Psoas muscle (tissue), 8 donors: Measurements from ENCODE around the gene TIRAP. TPM values are rescaled to one million over a fixed set of nuclear protein-coding genes. Genes with fewer than 3 reads are reported as not detected.

Experiments used
- ATAC-seq, 4 donors: fragments of 200-7000 bp; cut with Tn5 transposase; one replicate each; pipeline ENCODE4 v1.9.1; 2020; ENCODE audit warnings: moderate library complexity in 3 of 4, mild to moderate bottlenecking in 2 of 4
- DNase-seq, 2 donors: peaks; one replicate each; pipeline ENCODE4 v3.0.0-alpha.2; 2020
- H3K27ac ChIP-seq: fragments of 200-600 bp; one replicate; pipeline ENCODE4 v1.8.0; 2022
- H3K27me3 ChIP-seq, 3 donors: fragments of 200-600 bp in 1 of 3; one replicate each; pipeline versions ENCODE4 v1.6.1 to v1.8.0; 2013 to 2022; ENCODE audit warnings: low read length in 2 of 3, mild to moderate bottlenecking in 2 of 3, moderate library complexity in 1 of 3; ENCODE audit not compliant: insufficient read depth in 3 of 3
- H3K36me3 ChIP-seq, 2 donors: fragments of 200-600 bp in 1 of 2; one replicate each; pipeline versions ENCODE4 v1.6.1 to v1.8.0; 2013 to 2022; ENCODE audit warnings: low read depth in 1 of 2, mild to moderate bottlenecking in 1 of 2, moderate library complexity in 1 of 2; ENCODE audit not compliant: insufficient read depth in 1 of 2
- H3K4me1 ChIP-seq: fragments of 200-600 bp; one replicate; pipeline ENCODE4 v1.8.0; 2022
- H3K4me3 ChIP-seq: fragments of 200-600 bp; one replicate; pipeline ENCODE4 v1.8.0; 2022; ENCODE audit warnings: mild to moderate bottlenecking
- H3K9me3 ChIP-seq: fragments of 200-600 bp; one replicate; pipeline ENCODE4 v1.8.0; 2022
- WGBS, 3 donors: extraction: QIAGEN DNeasy Blood & Tissue Kit; methylation state at CpG; one replicate each; pipeline versions ENCODE4 v1.1.6 to v1.1.7; 2013; 5-methylcytosine and 5-hydroxymethylcytosine counted together
- intact Hi-C, 2 donors: fragments of 100-400 bp; cut with DNase I; formaldehyde crosslinking; loops; one replicate each; pipeline versions ENCODE4 v1.11.0 to v1.14.2; 2022
- polyA plus RNA-seq, 3 donors: library from polyadenylated mRNA; stranded (reverse); fragments of 200-250 nt; gene quantifications; one replicate each; pipeline ENCODE4 v1.2.3, GENCODE V29; 2013
- total RNA-seq, 4 donors: library from RNA; stranded (reverse); fragmentation: NEBNext Ultra II Directional in 2 of 4; extraction: Animal tissue kit (Norgen Biotek cat#: 25700) in 2 of 4; gene quantifications; one replicate each; pipeline versions ENCODE4 v1.2.1 to v1.2.4, GENCODE V29; 2021 to 2023
- TF ChIP-seq, protein P1 (sequence below): fragments of 200-600 bp; IDR thresholded peaks from one replicate; pipeline ENCODE4 v1.8.0; 2022; ENCODE audit warnings: antibody characterized with exemption
- donor health status: healthy with polysubstance abuse.
- donor health status: DM: no; HTN: no; CAD: no; lungs with moderate emphysema.
- donor health status: Bipolar disorder and iron deficiency.
- donor health status: healthy.
- donor health status: DM: yes; HTN: yes; CAD: no.
- donor health status: DM: no; HTN: no; CAD: no.
- donor health status: DM: no; HTN: no; CAD: no.
- donor health status: DM: yes; HTN: yes; CAD: no.

Gene TIRAP
- total and polyA plus RNA-seq, 7 donors: 3.3 to 9.6 (median 6.0) TPM

GRCh38 chr11:126337126-126337473, 54.2 kb downstream of the TIRAP start:
- Histone ChIP-seq H3K27ac (no peak overlapping the region), H3K4me1 (peaks cover 45% of the 10 kb centered on the region), H3K36me3 (peaks cover 0 to 16% of the 10 kb centered on the region in 2 donors), H3K4me3 (no peak overlapping the region), H3K27me3 (no peaks in the 10 kb centered on the region), H3K9me3 (no peaks in the 10 kb centered on the region)
- TF ChIP-seq, protein P1, sequence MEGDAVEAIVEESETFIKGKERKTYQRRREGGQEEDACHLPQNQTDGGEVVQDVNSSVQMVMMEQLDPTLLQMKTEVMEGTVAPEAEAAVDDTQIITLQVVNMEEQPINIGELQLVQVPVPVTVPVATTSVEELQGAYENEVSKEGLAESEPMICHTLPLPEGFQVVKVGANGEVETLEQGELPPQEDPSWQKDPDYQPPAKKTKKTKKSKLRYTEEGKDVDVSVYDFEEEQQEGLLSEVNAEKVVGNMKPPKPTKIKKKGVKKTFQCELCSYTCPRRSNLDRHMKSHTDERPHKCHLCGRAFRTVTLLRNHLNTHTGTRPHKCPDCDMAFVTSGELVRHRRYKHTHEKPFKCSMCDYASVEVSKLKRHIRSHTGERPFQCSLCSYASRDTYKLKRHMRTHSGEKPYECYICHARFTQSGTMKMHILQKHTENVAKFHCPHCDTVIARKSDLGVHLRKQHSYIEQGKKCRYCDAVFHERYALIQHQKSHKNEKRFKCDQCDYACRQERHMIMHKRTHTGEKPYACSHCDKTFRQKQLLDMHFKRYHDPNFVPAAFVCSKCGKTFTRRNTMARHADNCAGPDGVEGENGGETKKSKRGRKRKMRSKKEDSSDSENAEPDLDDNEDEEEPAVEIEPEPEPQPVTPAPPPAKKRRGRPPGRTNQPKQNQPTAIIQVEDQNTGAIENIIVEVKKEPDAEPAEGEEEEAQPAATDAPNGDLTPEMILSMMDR: no peak
- no peak for DNase-seq
- no peak for ATAC-seq
- intact Hi-C loops: no loop called here
- WGBS, 3 donors: 80 to 90% (median 87%) methylated on average over 4 of the region's 4 CpGs

DNA sequence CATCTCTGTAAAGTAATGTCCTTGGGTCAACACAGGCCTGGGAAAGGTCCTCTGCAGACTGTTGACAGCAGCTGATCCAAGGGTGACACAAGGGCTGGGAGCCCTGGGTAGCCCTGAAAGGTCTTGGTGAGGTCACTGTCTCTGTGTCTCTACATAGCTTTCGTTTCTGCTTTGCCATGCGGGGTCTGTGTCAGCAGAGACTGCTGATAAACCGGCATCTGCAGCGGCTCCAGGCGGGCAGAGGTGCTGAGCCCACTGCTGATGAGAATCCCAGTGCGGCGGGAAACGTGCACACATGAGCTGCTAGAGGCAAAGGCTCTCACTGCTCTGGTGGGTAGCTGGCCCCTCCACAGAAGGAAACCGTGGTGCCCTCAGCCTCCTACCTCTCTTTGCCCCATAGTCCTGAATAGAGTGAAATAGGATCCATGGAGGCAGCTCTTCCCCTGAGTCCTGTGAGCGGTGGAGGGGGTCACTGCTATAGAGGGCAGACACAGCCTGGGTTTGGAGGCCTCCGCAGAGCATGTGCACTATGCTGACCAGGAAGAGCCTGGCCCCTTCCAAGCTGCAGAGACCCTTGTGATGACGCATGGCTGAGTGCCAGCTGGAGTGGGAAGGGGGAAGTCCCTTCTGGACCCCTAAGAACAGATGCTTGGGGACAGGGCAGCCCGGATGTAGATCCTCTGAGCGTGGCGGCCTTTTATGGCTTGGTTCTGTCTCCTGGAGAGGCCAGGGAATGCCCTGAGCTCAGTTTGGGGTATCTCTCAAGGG, 54.8 kb downstream of the TIRAP start:
- H3K4me1 ChIP-seq: peaks cover 43% of the 10 kb centered on the region
- no peaks in the 10 kb centered on the region for H3K9me3 ChIP-seq
- TF ChIP-seq, protein P1: no peak
- intact Hi-C loops: no loop called here
- ATAC-seq: no peak
- no peaks in the 10 kb centered on the region for H3K27me3 ChIP-seq
- peaks cover 0 to 16% of the 10 kb centered on the region in 2 donors for H3K36me3 ChIP-seq
- H3K27ac ChIP-seq: no peak overlapping the region
- no peak for DNase-seq
- 81 to 85% (median 83%) methylated on average over 15 of the region's 15 CpGs for WGBS, 3 donors
- no peak overlapping the region for H3K4me3 ChIP-seq

- Histone ChIP-seq H3K4me3 (no peak overlapping the region), H3K9me3 (no peaks in the 10 kb centered on the region), H3K36me3 (peaks cover 0 to 18% of the 10 kb centered on the region in 2 donors), H3K4me1 (peaks cover 38% of the 10 kb centered on the region), H3K27me3 (no peaks in the 10 kb centered on the region), H3K27ac (no peak overlapping the region)
- ATAC-seq (no peak), DNase-seq (no peak)
- TF ChIP-seq, protein P1: no peak
- WGBS, 3 donors: 56 to 72% (median 66%) methylated on average over 7 of the region's 7 CpGs
- intact Hi-C loops: no loop called here
Observed at GRCh38 chr11:126338346-126339055, 55.6 kb downstream of the TIRAP start.

DNA sequence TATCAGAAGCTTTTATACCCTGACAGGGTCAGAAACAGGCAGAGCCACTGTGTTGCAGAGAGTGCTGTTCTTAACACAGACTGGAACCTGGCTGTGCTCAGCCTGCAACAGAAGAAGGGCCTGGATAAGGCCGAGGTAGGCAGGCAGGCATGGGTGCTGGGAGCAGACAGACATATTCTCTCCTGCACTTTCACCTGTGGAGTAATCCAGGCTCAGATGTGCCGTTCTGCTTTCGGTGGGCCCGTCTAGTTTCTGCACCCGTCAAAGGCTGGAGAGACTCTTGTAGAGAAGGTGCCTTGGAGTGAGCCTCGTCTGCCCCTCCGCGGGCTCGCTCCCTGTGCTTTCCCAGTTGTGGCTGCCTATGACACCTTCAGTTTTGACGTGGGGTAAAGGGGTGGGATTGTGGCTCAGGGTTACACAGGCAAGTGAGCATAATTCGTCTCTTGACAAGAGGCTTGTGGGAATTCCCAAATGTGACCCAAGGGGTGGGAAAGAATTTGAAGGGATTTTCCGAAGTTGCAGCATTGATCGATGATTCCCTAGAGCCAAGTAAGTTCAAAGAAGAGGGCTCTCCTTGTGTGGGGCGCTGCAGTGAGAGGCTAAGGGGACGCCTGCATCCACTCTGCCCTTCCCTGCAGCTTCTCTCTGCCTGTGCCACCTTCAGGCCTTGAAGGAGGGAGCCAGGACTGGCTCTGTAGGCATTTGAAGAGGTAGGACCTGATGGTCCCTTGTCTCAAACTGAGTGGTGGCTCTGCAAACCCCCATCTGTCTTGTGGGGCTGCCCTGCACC, 56.4 kb downstream of the TIRAP start:
- Histone ChIP-seq H3K4me1 (peaks cover 38% of the 10 kb centered on the region), H3K4me3 (no peak overlapping the region), H3K27me3 (no peaks in the 10 kb centered on the region), H3K9me3 (no peaks in the 10 kb centered on the region), H3K27ac (no peak overlapping the region), H3K36me3 (peaks cover 0 to 23% of the 10 kb centered on the region in 2 donors)
- ATAC-seq (no peak), DNase-seq (no peak)
- TF ChIP-seq, protein P1: no peak
- 75 to 83% (median 82%) methylated on average over 15 of the region's 15 CpGs for WGBS, 3 donors
- intact Hi-C loops: no loop called here
